Vagina (tissue), 2 donors: Measurements from ENCODE around the gene DOCK8. TPM values are rescaled to one million over a fixed set of nuclear protein-coding genes. Genes with fewer than 3 reads are reported as not detected.
"Not testable (repeated sequence)": the region's sequence is repeated elsewhere in the genome, so short reads cannot be mapped to it uniquely, and the experiment has no call there.

ENCODE experiments used
- DNase-seq, 2 donors: peaks; one replicate each; pipeline ENCODE4 v3.0.0-alpha.2; 2017; ENCODE audit errors: extremely low spot score in 2 of 2
- H3K27ac ChIP-seq: fragments of 200-600 bp; sonication (generic); one replicate; pipeline ENCODE4 v1.5.1; 2019
- H3K27me3 ChIP-seq: fragments of 200-600 bp; sonication (generic); one replicate; pipeline ENCODE4 v1.5.1; 2019
- H3K36me3 ChIP-seq, 2 donors: fragments of 200-600 bp; sonication (generic); one replicate each; pipeline ENCODE4 v1.5.1; 2017 to 2019
- H3K4me1 ChIP-seq: fragments of 200-600 bp; sonication (generic); one replicate; pipeline ENCODE4 v1.5.1; 2019
- H3K4me3 ChIP-seq, 2 donors: fragments of 200-600 bp; sonication (generic); 1 replicate in 1 of 2; 2 replicates in 1 of 2; pipeline ENCODE4 v1.5.1; 2016 to 2019
- H3K9me3 ChIP-seq: fragments of 200-600 bp; sonication (generic); one replicate; pipeline ENCODE4 v1.5.1; 2019
- POLR2A ChIP-seq, 2 donors: fragments of 450-650 bp; IDR thresholded peaks; one replicate each; pipeline ENCODE4 v1.6.1; 2017; ENCODE audit warnings: antibody characterized with exemption in 2 of 2, mild to moderate bottlenecking in 2 of 2, moderate library complexity in 2 of 2
- POLR2AphosphoS5 ChIP-seq, 2 donors: sonication (generic); formaldehyde crosslinking; IDR thresholded peaks; one replicate each; pipeline ENCODE4 v1.9.0; 2017; ENCODE audit warnings: antibody characterized with exemption in 2 of 2, mild to moderate bottlenecking in 2 of 2, low read depth in 1 of 2; ENCODE audit not compliant: insufficient read depth in 1 of 2
- intact Hi-C: fragments of 100-400 bp; cut with DNase I; formaldehyde crosslinking; loops from one replicate; pipeline ENCODE4 v1.15.1; 2023
- total RNA-seq: library from RNA; depleted of rRNA; stranded (reverse); fragments of >200 nt; gene quantifications from one replicate; pipeline ENCODE4 v1.2.3, GENCODE V29; 2016
- TF ChIP-seq, protein P1 (sequence below), 3 experiments: fragments of 450-650 bp in 2 of 3; fragments of 200-600 bp in 1 of 3; sonication (generic) in 1 of 3; IDR thresholded peaks; one replicate each; pipeline ENCODE4 v1.5.1; 2017 to 2019; ENCODE audit warnings: antibody characterized with exemption in 3 of 3, mild to moderate bottlenecking in 2 of 3, moderate library complexity in 2 of 3

Gene DOCK8
- total RNA-seq, 1 donor from 2014 or later = 18.4 TPM

DNA sequence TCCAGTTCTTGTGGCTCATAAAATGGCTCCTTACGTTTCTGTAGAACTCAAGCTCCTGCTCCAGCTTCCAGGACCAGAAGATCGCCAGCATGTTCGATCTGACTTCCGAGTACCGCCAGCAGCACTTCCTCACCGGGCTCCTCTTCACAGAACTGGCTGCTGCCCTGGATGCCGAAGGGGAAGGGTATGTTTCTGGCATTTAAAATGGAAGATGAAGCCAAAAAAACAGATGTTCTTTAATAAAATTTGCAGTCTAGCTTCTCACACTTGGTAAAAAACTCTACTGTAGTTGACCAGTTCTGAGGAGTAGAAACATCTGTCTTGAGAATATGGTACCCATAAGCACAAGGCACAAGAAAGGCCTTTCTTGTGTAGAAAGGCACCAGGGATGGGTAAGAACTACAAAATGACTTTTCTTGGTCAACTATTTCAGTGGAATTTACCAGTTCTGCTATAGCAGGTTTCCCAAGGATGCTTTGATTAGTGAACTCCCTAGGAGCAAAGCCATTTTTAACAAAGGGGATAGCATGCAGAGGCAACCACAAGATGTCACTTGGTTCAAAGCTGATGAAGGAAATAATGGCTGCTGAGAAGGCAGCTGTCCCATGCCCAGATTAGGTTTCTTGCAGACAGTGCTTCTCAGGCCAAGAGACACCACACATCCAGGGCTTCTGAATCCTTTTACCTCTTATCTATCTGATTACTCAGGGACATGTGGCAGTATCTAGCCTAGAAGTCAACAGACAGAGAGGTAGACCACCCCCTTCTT, 192.4 kb downstream of the DOCK8 start:
- TF ChIP-seq, protein P1, sequence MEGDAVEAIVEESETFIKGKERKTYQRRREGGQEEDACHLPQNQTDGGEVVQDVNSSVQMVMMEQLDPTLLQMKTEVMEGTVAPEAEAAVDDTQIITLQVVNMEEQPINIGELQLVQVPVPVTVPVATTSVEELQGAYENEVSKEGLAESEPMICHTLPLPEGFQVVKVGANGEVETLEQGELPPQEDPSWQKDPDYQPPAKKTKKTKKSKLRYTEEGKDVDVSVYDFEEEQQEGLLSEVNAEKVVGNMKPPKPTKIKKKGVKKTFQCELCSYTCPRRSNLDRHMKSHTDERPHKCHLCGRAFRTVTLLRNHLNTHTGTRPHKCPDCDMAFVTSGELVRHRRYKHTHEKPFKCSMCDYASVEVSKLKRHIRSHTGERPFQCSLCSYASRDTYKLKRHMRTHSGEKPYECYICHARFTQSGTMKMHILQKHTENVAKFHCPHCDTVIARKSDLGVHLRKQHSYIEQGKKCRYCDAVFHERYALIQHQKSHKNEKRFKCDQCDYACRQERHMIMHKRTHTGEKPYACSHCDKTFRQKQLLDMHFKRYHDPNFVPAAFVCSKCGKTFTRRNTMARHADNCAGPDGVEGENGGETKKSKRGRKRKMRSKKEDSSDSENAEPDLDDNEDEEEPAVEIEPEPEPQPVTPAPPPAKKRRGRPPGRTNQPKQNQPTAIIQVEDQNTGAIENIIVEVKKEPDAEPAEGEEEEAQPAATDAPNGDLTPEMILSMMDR (IDR thresholded peaks at IDR 0.05) = no peak
- no peak for TF ChIP-seq POLR2AphosphoS5 (IDR thresholded peaks at IDR 0.05; ENCODE audit: insufficient read depth in 1 of 2, low read depth in 1 of 2)
- TF ChIP-seq POLR2A (IDR thresholded peaks at IDR 0.05) = no peak
- intact Hi-C loops = no loop called here

DNA sequence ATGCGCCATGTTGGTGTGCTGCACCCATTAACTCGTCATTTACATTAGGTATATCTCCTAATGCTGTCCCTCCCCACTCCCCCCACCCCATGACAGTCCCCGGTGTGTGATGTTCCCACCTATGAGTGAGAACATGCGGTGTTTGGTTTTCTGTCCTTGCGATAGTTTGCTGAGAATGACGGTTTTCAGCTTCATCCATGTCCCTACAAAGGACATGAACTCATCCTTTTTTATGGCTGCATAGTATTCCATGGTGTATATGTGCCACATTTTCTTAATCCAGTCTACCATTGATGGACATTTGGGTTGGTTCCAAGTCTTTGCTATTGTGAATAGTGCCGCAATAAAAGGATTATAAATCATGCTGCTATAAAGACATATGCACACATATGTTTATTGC, 195.0 kb downstream of the DOCK8 start:
- H3K4me1 ChIP-seq, DNase-seq, H3K9me3 ChIP-seq, H3K4me3 ChIP-seq, H3K27ac ChIP-seq, H3K27me3 ChIP-seq, intact Hi-C loops, H3K36me3 ChIP-seq: not testable (repeated sequence)

More for the DNA sequence above, 192.4 kb downstream of the DOCK8 start:
- no peaks in the 10 kb centered on the region for H3K9me3 ChIP-seq
- no peaks in the 10 kb centered on the region for H3K4me1 ChIP-seq
- H3K36me3 ChIP-seq = peaks cover 0 to 6% of the 10 kb centered on the region in 2 donors
- DNase-seq = no peak
- H3K4me3 ChIP-seq = no peak overlapping the region
- no peaks in the 10 kb centered on the region for H3K27me3 ChIP-seq
- no peak overlapping the region for H3K27ac ChIP-seq

DNA sequence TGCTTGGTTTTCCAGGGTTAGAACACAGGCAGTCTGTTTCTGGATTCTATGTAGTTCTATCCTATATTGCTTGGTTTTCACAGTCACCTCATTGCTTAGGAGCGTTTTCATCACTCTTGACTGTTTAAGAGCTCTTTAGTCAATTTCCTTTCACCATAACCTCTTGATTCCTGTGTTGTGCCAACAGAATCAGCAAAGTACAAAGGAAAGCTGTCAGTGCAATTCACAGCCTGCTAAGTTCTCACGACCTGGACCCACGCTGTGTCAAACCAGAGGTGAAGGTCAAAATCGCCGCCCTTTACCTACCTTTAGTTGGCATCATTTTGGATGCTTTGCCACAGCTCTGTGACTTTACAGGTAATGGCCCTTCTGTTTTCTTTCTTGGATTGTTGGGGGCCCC, 199.9 kb downstream of the DOCK8 start:
- DNase-seq = no peak
- Histone ChIP-seq H3K36me3 (no peaks in the 10 kb centered on the region), H3K4me3 (no peak overlapping the region), H3K27me3 (no peaks in the 10 kb centered on the region), H3K4me1 (no peaks in the 10 kb centered on the region), H3K9me3 (no peaks in the 10 kb centered on the region), H3K27ac (no peak overlapping the region)
- TF ChIP-seq POLR2A (IDR thresholded peaks at IDR 0.05) = no peak
- TF ChIP-seq POLR2AphosphoS5 (IDR thresholded peaks at IDR 0.05; ENCODE audit: insufficient read depth in 1 of 2, low read depth in 1 of 2) = no peak
- TF ChIP-seq, protein P1 (IDR thresholded peaks at IDR 0.05) = no peak
- intact Hi-C loops = no loop called here

DNA sequence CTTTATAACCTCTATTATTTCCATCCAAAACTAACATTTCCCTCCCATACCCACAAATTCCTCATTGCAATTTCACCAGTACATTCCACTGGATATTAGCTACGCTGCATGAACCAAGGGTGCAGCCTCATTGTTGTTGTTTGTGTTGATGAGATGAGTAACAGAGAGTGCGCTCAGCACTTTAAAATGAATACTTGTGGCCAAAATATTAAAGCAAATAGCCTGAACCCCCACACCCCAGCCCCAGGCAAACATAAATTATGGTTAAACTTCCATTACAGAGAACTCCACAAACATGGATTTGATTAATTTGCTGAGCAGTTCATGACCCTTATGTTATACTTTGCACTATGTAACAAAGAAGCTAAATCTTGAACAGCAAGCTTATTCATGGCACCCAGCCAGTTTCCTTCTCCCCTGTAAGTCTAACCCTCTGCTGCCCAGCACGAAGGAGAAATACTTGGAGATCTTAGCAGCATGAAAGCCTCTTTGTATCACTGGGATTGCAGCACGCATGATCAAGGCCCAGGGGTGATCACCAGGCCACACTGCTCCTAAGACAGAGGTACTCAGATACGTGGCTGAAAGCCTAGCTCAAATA, 205.0 kb downstream of the DOCK8 start:
- TF ChIP-seq POLR2A (IDR thresholded peaks at IDR 0.05) = no peak
- TF ChIP-seq, protein P1 (IDR thresholded peaks at IDR 0.05) = no peak
- no peak for TF ChIP-seq POLR2AphosphoS5 (IDR thresholded peaks at IDR 0.05; ENCODE audit: insufficient read depth in 1 of 2, low read depth in 1 of 2)
- intact Hi-C loops = no loop called here
- no peaks in the 10 kb centered on the region for H3K27me3 ChIP-seq
- H3K9me3 ChIP-seq = no peaks in the 10 kb centered on the region
- no peak overlapping the region for H3K27ac ChIP-seq
- no peaks in the 10 kb centered on the region for H3K4me1 ChIP-seq
- DNase-seq = no peak
- no peak overlapping the region for H3K4me3 ChIP-seq
- peaks cover 0 to 4% of the 10 kb centered on the region in 2 donors for H3K36me3 ChIP-seq

DNA sequence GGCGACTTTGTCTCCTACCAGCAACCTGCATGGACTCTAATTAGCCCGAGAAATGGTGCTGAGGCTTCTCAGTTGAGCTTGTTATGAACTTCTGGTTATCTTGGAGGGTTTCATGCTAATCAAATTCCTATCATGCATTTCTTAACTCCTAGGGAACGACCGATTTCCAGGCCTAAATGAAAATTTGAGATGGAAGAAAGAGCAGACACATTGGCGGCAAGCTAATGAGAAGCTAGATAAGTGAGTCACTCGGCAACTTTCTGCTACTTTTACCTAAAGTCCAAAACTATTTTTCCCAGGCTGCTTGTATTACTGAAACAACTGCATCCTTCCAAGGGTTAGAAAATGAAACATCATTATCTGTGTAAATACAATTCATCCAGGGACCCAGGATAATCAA, 207.2 kb downstream of the DOCK8 start:
- Histone ChIP-seq H3K36me3 (peaks cover 0 to 4% of the 10 kb centered on the region in 2 donors), H3K4me3 (no peak overlapping the region), H3K27ac (no peak overlapping the region), H3K4me1 (no peaks in the 10 kb centered on the region), H3K27me3 (no peaks in the 10 kb centered on the region), H3K9me3 (no peaks in the 10 kb centered on the region)
- intact Hi-C loops = no loop called here
- no peak for DNase-seq
- TF ChIP-seq POLR2A (IDR thresholded peaks at IDR 0.05) = no peak
- TF ChIP-seq POLR2AphosphoS5 (IDR thresholded peaks at IDR 0.05; ENCODE audit: insufficient read depth in 1 of 2, low read depth in 1 of 2) = no peak
- TF ChIP-seq, protein P1 (IDR thresholded peaks at IDR 0.05) = no peak
